Bronchus fibroblast of lung (primary cell): ENCODE measurements around the gene LINC00632. TPM values are rescaled to one million over a fixed set of nuclear protein-coding genes. Genes with fewer than 3 reads are reported as not detected.

Source experiments
- total RNA-seq: library from RNA; depleted of rRNA; stranded (reverse); fragments of >200 nt; gene quantifications from 2 replicates; pipeline ENCODE4 v1.2.3, GENCODE V29; 2015

LINC00632 gene
- total RNA-seq = 5.2 and 8.7 TPM in 2 replicates

GRCh38 chrX:140709421-140709846 is at the start of gene LINC00632:
Gene LINC00632 (plus strand): TSS chrX:140709759.

Other genes with a start within 250 kb of the LINC00632 start
- gene SOX3, start 204.7 kb upstream of the LINC00632 start, total RNA-seq = 0.15 and 0.67 TPM in 2 replicates